Activated CD4-positive, CD25-positive, alpha-beta regulatory T cell treated with anti-CD3 and anti-CD28 coated beads, Interleukin-2, amount 50 U/mL, for 24 hours (primary cell): ENCODE results near the gene IFNGR1.
"Not testable (repeated sequence)": the region's sequence is repeated elsewhere in the genome, so short reads cannot be mapped to it uniquely, and the experiment has no call there.

Experiments used
- ATAC-seq, 2 donors: fragments of 150-1000 bp; cut with Tn5 transposase; one replicate each; pipeline ENCODE4 v1.10.0; 2021; ENCODE audit warnings: mild to moderate bottlenecking in 1 of 2, moderate library complexity in 1 of 2

IFNGR1 gene

GRCh38 chr6:137210903-137211302, 8.3 kb downstream of the IFNGR1 start:
- no peak for ATAC-seq

GRCh38 chr6:137208279-137208678, 10.9 kb downstream of the IFNGR1 start:
- ATAC-seq: no peak

GRCh38 chr6:137207457-137207856, 11.7 kb downstream of the IFNGR1 start:
- not testable (repeated sequence) for ATAC-seq

- no peak for ATAC-seq
These were observed 12.6 kb downstream of the IFNGR1 start for GRCh38 chr6:137206577-137206976.

- ATAC-seq: no peak
These were observed 15.9 kb downstream of the IFNGR1 start for GRCh38 chr6:137203256-137203655.

- no peak for ATAC-seq
These were observed 17.1 kb downstream of the IFNGR1 start for GRCh38 chr6:137202078-137202477.

- ATAC-seq: no peak
These were observed 18.2 kb downstream of the IFNGR1 start for GRCh38 chr6:137201006-137201405.

GRCh38 chr6:137200288-137200687, 18.9 kb downstream of the IFNGR1 start:
- no peak for ATAC-seq

- ATAC-seq: no peak
These were observed 21.2 kb downstream of the IFNGR1 start for GRCh38 chr6:137197684-137198645.

- ATAC-seq: no peak
These were observed 25.7 kb downstream of the IFNGR1 start for GRCh38 chr6:137193256-137194070.

GRCh38 chr6:137192821-137193220, 26.4 kb downstream of the IFNGR1 start:
- no peak for ATAC-seq

GRCh38 chr6:137191670-137192069, 27.5 kb downstream of the IFNGR1 start:
- no peak for ATAC-seq

GRCh38 chr6:137191236-137191635, 27.9 kb downstream of the IFNGR1 start:
- ATAC-seq: no peak

- no peak for ATAC-seq
These were observed 28.5 kb downstream of the IFNGR1 start for GRCh38 chr6:137190583-137191094.

- no peak for ATAC-seq
These were observed 30.3 kb downstream of the IFNGR1 start for GRCh38 chr6:137188855-137189254.

- no peak for ATAC-seq
These were observed 33.9 kb downstream of the IFNGR1 start for GRCh38 chr6:137185290-137185689.

GRCh38 chr6:137182654-137183073, 36.5 kb downstream of the IFNGR1 start:
- no peak for ATAC-seq

- ATAC-seq: no peak
These were observed 37.1 kb downstream of the IFNGR1 start for GRCh38 chr6:137181891-137182653.

GRCh38 chr6:137177611-137178010, 41.6 kb downstream of the IFNGR1 start:
- ATAC-seq: no peak

- no peak for ATAC-seq
These were observed 42.5 kb downstream of the IFNGR1 start for GRCh38 chr6:137176729-137177128.

GRCh38 chr6:137175868-137176245, 43.3 kb downstream of the IFNGR1 start:
- no peak for ATAC-seq

GRCh38 chr6:137175157-137175867, 43.9 kb downstream of the IFNGR1 start:
- no peak for ATAC-seq
